GM19438 (cell line): ENCODE results near the gene TSPYL4.

Experiments used
- ATAC-seq: cut with Tn5 transposase; IDR thresholded peaks from one replicate; pipeline ENCODE4 v1.9.1; 2021; ENCODE audit warnings: low read depth; ENCODE audit not compliant: unreplicated experiment

Gene TSPYL4

DNA sequence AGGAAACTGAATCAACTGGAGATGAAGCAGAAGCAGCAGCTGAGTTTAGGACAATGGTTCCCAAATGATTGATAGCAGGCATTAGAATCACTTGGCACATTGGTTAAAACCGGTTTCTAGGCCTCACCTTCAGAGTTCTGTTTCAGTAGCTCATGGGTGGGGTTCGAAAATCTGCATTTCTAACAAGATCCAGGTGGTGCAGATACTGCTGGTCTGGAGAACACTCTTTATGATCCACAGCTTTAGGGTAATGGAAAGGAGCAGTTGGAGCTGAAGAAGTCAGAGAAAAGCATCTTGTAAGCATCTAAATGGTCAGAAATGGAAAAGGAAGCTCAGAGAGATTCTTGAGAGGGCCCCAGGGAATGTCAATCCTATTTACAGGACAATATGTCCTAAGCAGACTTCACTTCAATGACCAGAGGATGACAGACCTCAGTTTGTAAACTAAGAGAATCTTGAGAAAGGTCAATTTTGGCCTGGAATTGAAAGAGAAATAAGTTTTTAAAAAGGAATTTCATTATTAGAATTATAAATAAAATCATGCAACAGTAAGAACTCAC is 17.4 kb upstream of the TSPYL4 start:
- ATAC-seq = no peak

DNA sequence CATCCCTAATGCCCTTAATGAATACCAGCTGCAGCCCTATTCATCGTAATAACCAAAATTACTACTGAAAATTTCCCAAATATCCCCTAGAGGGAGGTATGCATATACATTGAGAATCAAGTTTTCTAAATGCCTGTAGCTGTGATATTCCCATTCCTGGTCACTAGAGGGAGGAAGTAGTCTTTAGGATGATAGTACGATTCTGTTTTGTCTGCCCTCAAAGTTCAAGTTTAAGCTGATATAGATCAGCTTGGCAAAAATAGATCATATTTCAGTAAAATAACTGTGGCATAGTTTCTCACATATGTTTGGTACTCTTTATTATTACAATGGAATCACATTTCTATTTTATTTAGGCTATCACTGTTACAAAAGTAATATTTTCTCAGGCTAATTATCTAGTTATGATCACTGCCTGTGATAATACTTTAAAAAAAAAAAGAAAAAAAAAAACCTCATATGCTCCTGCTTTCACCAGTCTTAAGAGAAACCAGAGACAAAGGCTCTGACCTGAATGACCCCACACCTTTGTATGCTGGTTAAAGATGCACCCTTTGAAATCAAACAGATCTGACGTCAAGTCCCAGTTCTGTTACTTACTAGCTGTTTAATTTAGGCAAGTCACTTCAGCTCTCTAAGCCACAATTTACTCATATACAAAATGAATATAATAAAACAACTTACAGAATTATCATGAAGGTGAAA is 14.9 kb upstream of the TSPYL4 start:
- no peak for ATAC-seq

- ATAC-seq = no peak
These were observed 14.1 kb upstream of the TSPYL4 start for GRCh38 chr6:116267836-116268588.

- ATAC-seq = no peak
These were observed 12.9 kb upstream of the TSPYL4 start for GRCh38 chr6:116266803-116267202.

DNA sequence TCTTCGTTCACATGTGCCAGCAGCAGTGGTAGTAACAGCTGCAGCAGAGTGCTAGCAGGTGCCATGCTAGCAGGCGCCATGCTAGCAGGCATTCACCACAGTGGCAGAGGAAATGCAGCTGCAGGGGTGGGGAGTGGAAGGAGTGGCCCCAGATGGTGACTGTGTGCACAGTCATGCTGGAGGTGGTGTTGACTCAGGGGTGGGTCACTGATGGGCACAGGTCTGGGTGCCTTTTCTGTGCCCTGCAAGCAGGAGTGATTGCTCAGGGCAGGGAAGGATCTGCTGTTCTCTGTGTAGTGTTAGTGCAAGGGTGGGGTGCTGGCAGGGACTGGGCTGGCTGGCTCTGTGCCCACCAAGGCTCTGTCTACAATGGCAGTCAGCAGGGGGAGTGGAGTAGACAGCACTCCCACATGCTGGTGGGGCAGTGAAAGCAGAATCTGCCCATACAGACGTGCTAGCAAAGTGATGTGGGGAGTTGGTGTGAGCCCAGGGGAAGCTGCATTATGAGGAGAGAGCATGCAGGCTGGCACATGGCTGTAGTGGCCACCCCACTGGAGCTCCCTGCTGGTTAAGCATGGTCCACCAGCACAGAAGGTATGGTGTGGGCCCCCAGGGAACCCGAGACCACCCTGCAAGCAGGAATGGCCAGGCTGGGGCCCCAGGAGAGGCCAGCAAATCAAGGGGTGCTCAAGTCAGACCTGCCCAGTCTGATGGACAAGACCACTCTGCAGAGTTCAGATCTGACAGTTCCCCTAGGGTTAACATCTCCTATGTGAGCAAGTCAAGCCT is 11.4 kb upstream of the TSPYL4 start:
- ATAC-seq = no peak

GRCh38 chr6:116263353-116263752 is 9.5 kb upstream of the TSPYL4 start:
- no peak for ATAC-seq

- no peak for ATAC-seq
These were observed 4.6 kb upstream of the TSPYL4 start for GRCh38 chr6:116258520-116258919.

GRCh38 chr6:116256694-116257093 is 2.8 kb upstream of the TSPYL4 start:
- ATAC-seq = no peak

GRCh38 chr6:116255246-116255800 is 1.4 kb upstream of the TSPYL4 start:
- ATAC-seq = no peak

DNA sequence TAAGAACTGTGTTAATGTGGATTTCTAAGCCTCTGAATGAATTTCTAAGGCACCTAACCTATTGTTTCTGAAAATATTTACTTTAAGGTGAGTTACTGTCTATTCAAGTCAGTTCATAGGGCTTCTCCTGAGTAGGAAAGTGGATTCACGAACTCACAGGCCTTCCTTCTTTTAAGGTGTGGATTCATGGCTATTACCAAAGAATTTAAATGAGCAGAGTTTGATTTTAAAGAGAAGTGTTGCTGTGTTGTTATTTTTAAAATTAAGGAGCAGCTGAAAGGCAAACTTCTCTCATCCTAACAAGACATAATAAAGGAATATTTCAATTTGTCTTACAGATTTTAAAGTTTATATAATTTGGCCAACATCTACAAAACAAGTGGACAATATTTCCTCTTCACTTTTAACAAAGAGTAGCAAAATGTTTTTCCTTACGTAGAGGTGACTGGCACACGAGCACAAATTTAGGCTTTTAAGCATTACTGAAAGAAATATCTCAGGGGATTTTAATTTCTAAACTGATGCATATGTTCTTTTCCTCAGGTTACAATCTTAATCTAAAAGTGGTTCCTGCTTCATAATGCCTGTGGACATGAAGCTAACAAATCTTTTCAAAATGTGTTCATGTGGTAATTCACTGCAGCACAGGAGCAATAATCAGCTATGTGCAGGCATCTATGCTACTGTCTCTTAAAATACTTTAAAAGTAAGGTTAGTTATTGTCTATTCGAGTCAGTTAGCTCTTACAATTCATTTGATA is 602 bp upstream of the TSPYL4 start:
- ATAC-seq = peak; percentile 38

DNA sequence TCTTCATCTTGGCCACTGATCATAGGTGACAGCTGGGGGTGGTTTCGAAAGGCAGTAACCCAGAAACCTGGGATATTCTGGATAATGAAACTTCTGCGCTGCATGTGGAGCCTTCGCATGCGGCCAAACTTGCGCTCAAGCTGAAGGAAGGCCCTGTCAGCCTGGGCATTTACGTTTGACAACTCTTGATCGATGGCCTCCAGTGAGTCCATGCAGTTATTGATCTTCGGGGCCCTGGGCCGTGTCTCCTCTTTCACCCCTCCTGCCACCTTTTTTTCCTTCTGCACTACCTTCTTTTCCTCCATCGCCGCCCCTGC is 729 bp downstream of the TSPYL4 start:
- no peak for ATAC-seq

DNA sequence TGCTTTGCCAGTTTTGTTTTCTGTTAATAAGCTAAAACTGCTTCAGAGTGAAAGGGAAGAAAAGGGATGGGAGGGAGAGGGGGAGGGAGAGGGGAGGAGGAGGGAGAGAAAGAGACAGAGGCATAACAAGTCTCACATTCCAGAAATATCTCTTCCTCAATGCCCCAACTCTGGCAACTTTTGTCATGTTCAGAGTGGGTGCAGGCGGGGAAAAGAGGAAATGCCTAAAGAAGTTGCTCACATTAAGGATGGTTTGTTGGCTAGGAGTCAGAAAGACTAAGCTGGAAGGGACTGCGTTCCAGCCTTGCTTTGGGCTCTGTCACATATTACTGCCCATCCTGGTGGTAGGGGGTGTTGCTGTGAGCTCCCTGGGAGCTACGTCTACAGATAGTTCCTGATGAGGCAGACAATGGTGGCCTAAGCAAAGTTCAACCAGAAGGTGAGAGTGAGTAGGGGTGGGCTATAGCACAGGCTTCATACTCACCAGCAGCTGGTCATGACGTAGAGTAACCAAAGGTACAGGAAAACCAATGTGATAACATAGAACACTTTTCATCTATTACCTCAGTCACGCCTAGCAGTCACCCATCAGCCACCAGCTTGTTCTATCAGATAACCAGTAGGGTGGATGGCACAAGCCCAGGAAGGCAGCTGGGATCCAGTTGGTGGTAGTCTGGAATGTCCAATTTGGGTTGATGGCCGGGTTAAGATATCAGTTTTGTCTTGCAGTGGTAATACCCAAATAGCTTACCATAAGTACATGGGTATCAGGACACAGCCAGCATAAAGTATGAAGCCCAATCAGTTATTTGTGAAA is 2.1 kb downstream of the TSPYL4 start:
- ATAC-seq = no peak

GRCh38 chr6:116248577-116248976 is 5.3 kb downstream of the TSPYL4 start:
- no peak for ATAC-seq

DNA sequence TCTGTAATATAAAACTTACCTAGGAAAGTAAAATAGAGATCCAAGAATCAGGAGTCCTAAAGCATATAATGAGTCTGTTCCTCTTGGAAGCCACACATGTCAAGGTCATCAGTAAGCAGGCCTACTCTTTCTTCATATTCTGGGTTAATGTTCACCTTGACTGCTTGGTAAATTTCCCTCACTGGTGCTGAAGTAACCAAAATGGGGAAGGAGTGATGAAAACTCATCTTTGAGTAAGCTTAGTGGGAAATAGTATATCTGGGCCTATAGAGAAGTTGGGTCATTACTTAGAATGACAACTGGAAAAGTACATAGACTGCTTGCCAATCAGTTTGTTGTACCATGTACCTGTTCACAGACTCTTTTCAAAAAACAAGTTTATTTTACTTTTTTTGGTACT is 6.6 kb downstream of the TSPYL4 start:
- no peak for ATAC-seq

- ATAC-seq = no peak
These were observed 7.8 kb downstream of the TSPYL4 start for GRCh38 chr6:116246089-116246488.

DNA sequence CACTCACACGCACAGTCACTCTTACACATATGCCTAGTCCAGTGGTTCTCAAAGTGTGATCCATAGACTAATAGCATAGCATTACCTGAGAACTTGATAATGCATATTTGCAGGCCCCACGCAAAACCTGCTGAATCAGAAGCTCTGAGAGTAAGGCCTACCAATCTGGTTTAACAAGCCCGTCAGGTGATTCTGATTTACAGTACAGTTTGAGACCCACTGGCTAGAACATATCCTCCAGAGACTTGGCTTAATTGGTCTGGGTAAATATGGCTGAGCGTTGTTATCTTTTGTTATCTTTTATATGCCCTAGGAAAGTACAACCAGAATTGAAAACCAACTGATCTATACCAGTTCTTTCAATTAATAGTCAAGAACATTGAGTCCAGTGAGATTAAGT is 9.6 kb downstream of the TSPYL4 start:
- no peak for ATAC-seq

- no peak for ATAC-seq
These were observed 14.0 kb downstream of the TSPYL4 start for GRCh38 chr6:116239856-116240255.

GRCh38 chr6:116239256-116239655 is 14.6 kb downstream of the TSPYL4 start:
- no peak for ATAC-seq

- no peak for ATAC-seq
These were observed 15.8 kb downstream of the TSPYL4 start for GRCh38 chr6:116238083-116238482.
